ENCODE results near the gene KIFC3. TPM values are rescaled to one million over a fixed set of nuclear protein-coding genes. Genes with fewer than 3 reads are reported as not detected.

Gene KIFC3
- total and polyA plus RNA-seq, 8 donors, result 41.4 to 96.8 (median 60.0) TPM

DNA sequence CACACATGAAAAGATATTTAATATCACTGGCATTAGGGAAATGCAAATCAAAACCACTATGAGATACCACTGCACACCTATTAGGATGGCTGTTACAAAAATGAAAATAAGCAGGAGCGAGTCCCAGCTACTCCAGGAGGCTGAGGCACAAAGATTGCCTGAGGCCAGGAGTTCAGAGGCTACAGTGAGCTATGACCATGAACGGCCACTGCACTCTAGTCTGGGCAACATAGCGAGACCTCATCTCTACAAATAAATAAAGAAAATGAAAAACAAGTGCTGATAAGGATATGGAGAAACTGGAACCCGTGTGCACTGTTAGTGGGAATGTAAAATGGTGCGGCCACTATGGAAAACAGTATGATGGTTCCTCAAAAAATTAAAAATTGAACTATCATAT is 23.6 kb downstream of the KIFC3 start:
- Histone ChIP-seq H3K27me3 (no peaks in the 10 kb centered on the region), H3K4me1 (peaks cover 0 to 7% of the 10 kb centered on the region in 2 donors), H3K9me3 (no peaks in the 10 kb centered on the region), H3K4me3 (no peak overlapping the region), H3K36me3 (peaks cover 0 to 43% of the 10 kb centered on the region in 2 donors), H3K27ac (no peak overlapping the region)
- ATAC-seq (no peak), DNase-seq (peak in 1 of 4 donors; percentile 0)
- intact Hi-C loops (cut with DNase I), result no loop called here
- TF ChIP-seq, protein P1, sequence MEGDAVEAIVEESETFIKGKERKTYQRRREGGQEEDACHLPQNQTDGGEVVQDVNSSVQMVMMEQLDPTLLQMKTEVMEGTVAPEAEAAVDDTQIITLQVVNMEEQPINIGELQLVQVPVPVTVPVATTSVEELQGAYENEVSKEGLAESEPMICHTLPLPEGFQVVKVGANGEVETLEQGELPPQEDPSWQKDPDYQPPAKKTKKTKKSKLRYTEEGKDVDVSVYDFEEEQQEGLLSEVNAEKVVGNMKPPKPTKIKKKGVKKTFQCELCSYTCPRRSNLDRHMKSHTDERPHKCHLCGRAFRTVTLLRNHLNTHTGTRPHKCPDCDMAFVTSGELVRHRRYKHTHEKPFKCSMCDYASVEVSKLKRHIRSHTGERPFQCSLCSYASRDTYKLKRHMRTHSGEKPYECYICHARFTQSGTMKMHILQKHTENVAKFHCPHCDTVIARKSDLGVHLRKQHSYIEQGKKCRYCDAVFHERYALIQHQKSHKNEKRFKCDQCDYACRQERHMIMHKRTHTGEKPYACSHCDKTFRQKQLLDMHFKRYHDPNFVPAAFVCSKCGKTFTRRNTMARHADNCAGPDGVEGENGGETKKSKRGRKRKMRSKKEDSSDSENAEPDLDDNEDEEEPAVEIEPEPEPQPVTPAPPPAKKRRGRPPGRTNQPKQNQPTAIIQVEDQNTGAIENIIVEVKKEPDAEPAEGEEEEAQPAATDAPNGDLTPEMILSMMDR (IDR thresholded peaks at IDR 0.05), result no peak

GRCh38 chr16:57775661-57776469 is 26.4 kb downstream of the KIFC3 start:
- intact Hi-C loops (cut with DNase I), result no loop called here
- H3K27ac ChIP-seq, result no peak overlapping the region
- H3K27me3 ChIP-seq, result no peaks in the 10 kb centered on the region
- H3K4me1 ChIP-seq, result peaks cover 0 to 10% of the 10 kb centered on the region in 2 donors
- ATAC-seq (no peak), DNase-seq (peak in 2 of 4 donors; percentile 42 to 59)
- no peaks in the 10 kb centered on the region for H3K9me3 ChIP-seq
- H3K36me3 ChIP-seq, result peaks cover 0 to 45% of the 10 kb centered on the region in 2 donors
- H3K4me3 ChIP-seq, result no peak overlapping the region
- TF ChIP-seq, protein P1 (IDR thresholded peaks at IDR 0.05), result no peak

DNA sequence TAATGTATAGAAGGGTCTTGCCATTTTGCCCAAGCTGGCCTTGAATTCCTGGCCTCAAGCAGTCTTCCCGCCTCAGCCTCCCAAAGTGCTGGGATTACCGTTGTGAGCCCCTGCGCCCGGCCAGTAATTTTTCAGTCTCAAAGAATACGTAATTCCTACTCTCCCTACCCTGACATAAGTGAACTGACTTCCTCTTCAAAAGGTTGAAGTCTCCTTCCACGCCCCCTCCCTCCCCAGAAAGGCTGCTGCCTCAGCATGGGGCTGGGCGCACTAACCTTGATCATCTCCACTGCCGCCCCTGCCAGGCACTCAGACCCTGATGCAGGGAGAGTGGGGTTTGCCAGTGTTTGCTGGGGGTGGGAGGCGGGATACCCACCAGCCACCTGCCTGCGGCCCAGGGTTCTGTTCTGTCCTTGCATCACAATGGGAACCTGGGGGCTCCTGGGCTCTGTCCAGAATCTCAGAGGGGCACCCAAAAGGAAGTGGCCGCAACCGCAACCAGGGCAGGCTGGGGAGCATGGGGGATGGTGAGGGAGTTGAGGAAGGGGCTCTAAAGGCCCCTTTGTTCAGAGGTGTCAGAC is 27.5 kb downstream of the KIFC3 start:
- H3K27ac ChIP-seq, result no peak overlapping the region
- intact Hi-C loops (cut with DNase I), result no loop called here
- no peak for ATAC-seq
- H3K4me3 ChIP-seq, result no peak overlapping the region
- H3K27me3 ChIP-seq, result no peaks in the 10 kb centered on the region
- H3K36me3 ChIP-seq, result peaks cover 0 to 56% of the 10 kb centered on the region in 2 donors
- TF ChIP-seq, protein P1 (IDR thresholded peaks at IDR 0.05), result no peak
- no peaks in the 10 kb centered on the region for H3K9me3 ChIP-seq
- H3K4me1 ChIP-seq, result peaks cover 0 to 10% of the 10 kb centered on the region in 2 donors
- DNase-seq, result peak in 1 of 4 donors; percentile 51

DNA sequence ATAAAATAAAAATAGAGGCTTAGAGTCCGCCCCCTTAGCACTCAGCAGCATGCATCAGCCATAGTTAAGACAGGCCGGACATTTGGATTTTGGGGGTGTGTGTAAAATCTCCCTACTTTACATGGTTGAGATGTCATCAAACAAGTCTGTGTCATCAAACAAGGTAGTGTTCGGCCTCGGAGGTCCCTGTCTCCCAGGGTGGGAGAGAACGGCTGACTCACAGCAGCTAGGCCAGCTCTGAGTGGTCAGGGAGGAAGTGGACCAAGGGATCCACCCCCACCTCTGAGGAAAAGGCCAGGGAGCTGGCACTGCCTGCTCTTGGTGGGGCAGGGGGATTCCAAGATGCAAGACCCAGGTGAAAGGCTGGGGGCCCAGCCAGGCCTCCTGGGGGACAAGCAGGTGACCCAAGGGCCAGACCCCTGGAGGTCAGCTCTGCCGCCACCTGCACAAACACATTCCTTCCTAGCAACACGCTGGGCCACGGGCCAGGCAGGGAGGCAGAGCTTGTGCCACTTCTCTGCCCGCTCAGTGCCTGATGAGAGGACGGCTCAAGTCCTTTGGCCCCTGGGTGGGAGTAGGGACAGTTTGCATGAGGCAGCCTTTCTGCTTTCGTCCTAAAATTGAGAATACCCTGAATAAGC is 28.5 kb downstream of the KIFC3 start:
- peak; percentile 78 for ATAC-seq
- H3K27ac ChIP-seq, result no peak overlapping the region
- peaks cover 0 to 10% of the 10 kb centered on the region in 2 donors for H3K4me1 ChIP-seq
- DNase-seq, result peak in 1 of 4 donors; percentile 80
- TF ChIP-seq, protein P1 (IDR thresholded peaks at IDR 0.05), result no peak
- no peaks in the 10 kb centered on the region for H3K9me3 ChIP-seq
- H3K4me3 ChIP-seq, result no peak overlapping the region
- peaks cover 0 to 58% of the 10 kb centered on the region in 2 donors for H3K36me3 ChIP-seq
- intact Hi-C loops (cut with DNase I), result no loop called here
- H3K27me3 ChIP-seq, result no peaks in the 10 kb centered on the region

- ATAC-seq, result no peak
Measured at GRCh38 chr16:57773019-57773418, 29.3 kb downstream of the KIFC3 start.

More at GRCh38 chr16:57773019-57773418, 29.3 kb downstream of the KIFC3 start:
- intact Hi-C loops (cut with DNase I), result no loop called here
- H3K27me3 ChIP-seq, result no peaks in the 10 kb centered on the region
- DNase-seq, result peak in 1 of 4 donors; percentile 20
- no peak overlapping the region for H3K4me3 ChIP-seq
- peaks cover 0 to 10% of the 10 kb centered on the region in 2 donors for H3K4me1 ChIP-seq
- no peak overlapping the region for H3K27ac ChIP-seq
- TF ChIP-seq, protein P1 (IDR thresholded peaks at IDR 0.05), result no peak
- H3K36me3 ChIP-seq, result peaks cover 0 to 61% of the 10 kb centered on the region in 2 donors
- no peaks in the 10 kb centered on the region for H3K9me3 ChIP-seq

Measured in left lung (tissue), 10 donors.